Measurements from ENCODE around the gene AHCYL2. TPM values are rescaled to one million over a fixed set of nuclear protein-coding genes. Genes with fewer than 3 reads are reported as not detected.

Gene AHCYL2
- total RNA-seq, 4 donors from 2014 or later = 83.2 to 149 (median 101) TPM

GRCh38 chr7:129307592-129307991 lies 82.8 kb downstream of the AHCYL2 start:
- no peak overlapping the region for H3K4me3 ChIP-seq (replicated peaks in 1 of 3)
- no peaks in the 10 kb centered on the region for H3K27me3 ChIP-seq
- 69 to 84% methylated on average over 3 of the region's 3 CpGs for WGBS, 2 donors
- H3K27ac ChIP-seq = peak overlapping the region in 1 of 3 donors; percentile 35
- DNase-seq = peak in 1 of 2 donors; percentile 10
- TF ChIP-seq POLR2A (IDR thresholded peaks at IDR 0.05) (no peak), CTCF (IDR thresholded peaks at IDR 0.05) (no peak)
- H3K9me3 ChIP-seq = no peaks in the 10 kb centered on the region
- H3K4me1 ChIP-seq = peaks cover 11 to 22% of the 10 kb centered on the region in 2 donors
- no peaks in the 10 kb centered on the region for H3K36me3 ChIP-seq
- intact Hi-C loops (cut with DNase I) = no loop called here

GRCh38 chr7:129308047-129308446 lies 83.2 kb downstream of the AHCYL2 start:
- no peak overlapping the region for H3K4me3 ChIP-seq (replicated peaks in 1 of 3)
- no peaks in the 10 kb centered on the region for H3K27me3 ChIP-seq
- no peak for TF ChIP-seq POLR2A (IDR thresholded peaks at IDR 0.05)
- no peak for TF ChIP-seq CTCF (IDR thresholded peaks at IDR 0.05)
- WGBS, 2 donors = 78 to 89% methylated on average over 1 of the region's 1 CpG
- no peaks in the 10 kb centered on the region for H3K9me3 ChIP-seq
- peak overlapping the region in 1 of 3 donors; percentile 35 for H3K27ac ChIP-seq
- H3K4me1 ChIP-seq = peaks cover 11 to 22% of the 10 kb centered on the region in 2 donors
- intact Hi-C loops (cut with DNase I) = no loop called here
- DNase-seq = peak; percentile 65 to 70
- H3K36me3 ChIP-seq = no peaks in the 10 kb centered on the region

GRCh38 chr7:129311429-129311828 lies 86.6 kb downstream of the AHCYL2 start:
- H3K27me3 ChIP-seq = no peaks in the 10 kb centered on the region
- H3K9me3 ChIP-seq = no peaks in the 10 kb centered on the region
- intact Hi-C loops (cut with DNase I) = no loop called here
- H3K4me1 ChIP-seq = peaks cover 15 to 17% of the 10 kb centered on the region in 2 donors
- no peak for TF ChIP-seq POLR2A (IDR thresholded peaks at IDR 0.05)
- no peak for TF ChIP-seq CTCF (IDR thresholded peaks at IDR 0.05)
- DNase-seq = no peak
- no peaks in the 10 kb centered on the region for H3K36me3 ChIP-seq
- no peak overlapping the region for H3K4me3 ChIP-seq (replicated peaks in 1 of 3)
- WGBS, 2 donors = 92 to 94% methylated on average over 5 of the region's 5 CpGs
- no peak overlapping the region for H3K27ac ChIP-seq

GRCh38 chr7:129313282-129313681 lies 88.5 kb downstream of the AHCYL2 start:
- peaks cover 3 to 5% of the 10 kb centered on the region in 2 donors for H3K4me1 ChIP-seq
- H3K36me3 ChIP-seq = no peaks in the 10 kb centered on the region
- no peak for TF ChIP-seq CTCF (IDR thresholded peaks at IDR 0.05)
- no peak for TF ChIP-seq POLR2A (IDR thresholded peaks at IDR 0.05)
- WGBS, 2 donors = 94 to 95% methylated on average over 3 of the region's 3 CpGs
- no peak for DNase-seq
- H3K27ac ChIP-seq = no peak overlapping the region
- no peaks in the 10 kb centered on the region for H3K27me3 ChIP-seq
- H3K9me3 ChIP-seq = no peaks in the 10 kb centered on the region
- intact Hi-C loops (cut with DNase I) = no loop called here
- no peak overlapping the region for H3K4me3 ChIP-seq (replicated peaks in 1 of 3)

- Histone ChIP-seq H3K27ac (no peak overlapping the region), H3K9me3 (no peaks in the 10 kb centered on the region), H3K4me1 (peaks cover 0 to 4% of the 10 kb centered on the region in 2 donors), H3K27me3 (no peaks in the 10 kb centered on the region), H3K36me3 (no peaks in the 10 kb centered on the region), H3K4me3 (replicated peaks in 1 of 3) (no peak overlapping the region)
- peak in 1 of 2 donors; percentile 19 for DNase-seq
- WGBS, 2 donors = 35 to 64% methylated on average over 2 of the region's 2 CpGs
- no peak for TF ChIP-seq CTCF (IDR thresholded peaks at IDR 0.05)
- intact Hi-C loops (cut with DNase I) = no loop called here
Measured at GRCh38 chr7:129315960-129316359, 91.1 kb downstream of the AHCYL2 start.
